ENCODE measurements around the gene CIITA. TPM values are rescaled to one million over a fixed set of nuclear protein-coding genes. Genes with fewer than 3 reads are reported as not detected.

The CIITA gene
- total and polyA plus RNA-seq, 10 of the 15 experiments (the other 5 are each of a cell fraction or from before 2014, with no cell fraction given), result 11.5 to 145 (median 49.7) TPM

DNA sequence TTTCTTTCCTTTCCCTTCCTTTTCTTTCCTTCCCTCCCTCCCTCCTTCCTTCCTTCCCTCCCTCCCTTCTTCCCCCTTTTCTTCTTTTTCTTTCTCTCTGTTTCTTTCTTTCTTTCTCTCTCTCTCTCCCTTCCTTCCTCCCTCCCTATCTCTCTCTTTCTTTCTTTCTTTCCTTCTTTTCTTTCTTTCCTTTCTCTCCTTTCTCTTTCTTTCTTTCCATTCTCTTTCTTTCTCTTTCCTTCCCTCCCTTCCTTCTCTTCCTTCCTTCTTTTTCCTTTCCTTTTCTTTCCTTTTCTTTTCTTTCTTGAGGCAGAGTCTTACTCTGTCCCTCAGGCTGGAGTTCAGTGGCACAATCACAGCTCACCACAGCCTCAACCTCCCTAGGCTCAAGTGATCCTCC, 34.3 kb downstream of the CIITA start (continued):
- TF ChIP-seq POLR2AphosphoS5 (IDR thresholded peaks at IDR 0.05; ENCODE audit: low read length) (no peak), JUNB (IDR thresholded peaks at IDR 0.05) (no peak)

DNA sequence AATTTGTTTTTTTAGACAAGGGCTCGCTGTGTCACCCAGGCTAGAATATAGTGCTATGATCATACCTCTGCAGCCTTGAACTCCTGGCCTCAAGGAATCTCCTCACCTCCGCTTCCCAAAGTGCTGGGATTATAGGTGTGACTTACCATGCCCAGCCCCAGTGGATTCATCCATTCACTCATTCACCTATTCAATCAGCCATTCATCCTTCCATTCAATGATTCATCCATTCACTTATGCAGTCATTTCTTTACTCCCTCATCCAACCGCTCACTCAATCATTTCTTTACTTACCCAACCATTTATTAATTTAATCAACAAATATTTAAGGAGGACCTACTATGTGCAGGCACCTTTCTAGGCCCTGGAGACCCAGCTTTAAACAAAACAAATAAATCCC, 39.5 kb downstream of the CIITA start:
- peaks cover 26 to 33% of the 10 kb centered on the region in 2 experiments for H3K36me3 ChIP-seq (ENCODE audit: control insufficient read depth in 2 of 2, insufficient read depth in 2 of 2, low read length in 1 of 2)
- POLR2A ChIA-PET, result interaction anchor here (0.7 to 3.2 kb wide), 7 partner anchors 10 to 39 kb away, joined by 3 to 16 read pairs (median 4); no protein-coding TSS in a partner anchor
- no peak overlapping the region; the same call in 1 of the 2 replicates for H3K27ac ChIP-seq (ENCODE audit: control insufficient read depth, insufficient read depth)
- WGBS (ENCODE audit: insufficient coverage, insufficient replicate concordance, low lambda C conversion rate, missing lambda C conversion rate), result 64% methylated on average over 3 of the region's 3 CpGs
- in situ Hi-C loops (cut with MboI), result loop anchor here (5.0 kb wide), 1 partner anchor 174 kb away; the partner anchor contains the start of gene NUBP1
- peaks cover 35% of the 10 kb centered on the region for H3K4me1 ChIP-seq (ENCODE audit: control insufficient read depth, insufficient read depth, low read length)
- H3K79me2 ChIP-seq (ENCODE audit: control insufficient read depth, insufficient read depth, low read length), result no peaks in the 10 kb centered on the region
- CTCF ChIA-PET, result interaction anchor here (0.6 to 7.4 kb wide), 12 partner anchors 10 to 402 kb away, joined by 3 to 91 read pairs (median 4); partner anchors contain the start of genes CIITA and NUBP1
- TF ChIP-seq HDGF (IDR thresholded peaks at IDR 0.05), result no peak
- TF ChIP-seq ZNF24 (IDR thresholded peaks at IDR 0.05), result peak; percentile 42; the same call in 1 of the 2 replicates
- H4K20me1 ChIP-seq (ENCODE audit: control insufficient read depth, insufficient read depth), result no peaks in the 10 kb centered on the region
- DNase-seq (ENCODE audit: low read depth, low spot score), result no peak
- H3K9ac ChIP-seq (ENCODE audit: control insufficient read depth, insufficient read depth, low read length), result no peak overlapping the region
- H3K9me3 ChIP-seq (replicated peaks; ENCODE audit: control insufficient read depth, insufficient read depth, low read length), result no peaks in the 10 kb centered on the region
- no peak overlapping the region for H3K4me2 ChIP-seq (ENCODE audit: control insufficient read depth, insufficient read depth)
- SMC1A ChIA-PET (ENCODE audit: uncharacterized antibody, unreplicated experiment), result interaction anchor here (0.6 to 6.6 kb wide), 12 partner anchors 10 to 312 kb away, joined by 3 to 79 read pairs (median 5); partner anchors contain the start of gene CIITA
- RAD21 ChIA-PET (ENCODE audit: unreplicated experiment), result interaction anchor here (0.8 to 7.2 kb wide), 12 partner anchors 26 to 178 kb away, joined by 3 to 87 read pairs (median 6); partner anchors contain the start of genes CIITA and NUBP1
- no peaks in the 10 kb centered on the region for H3K27me3 ChIP-seq (replicated peaks in 1 of 2; ENCODE audit: control insufficient read depth in 2 of 2, insufficient read depth in 2 of 2, low read length in 1 of 2)
- ATAC-seq, result no peak
- no peak for FAIRE-seq
- H3K4me3 ChIP-seq, result no peak overlapping the region
- BruUV-seq (replicated peaks), result no TSS peak
- intact Hi-C loops (cut with micrococcal nuclease; ENCODE audit: unreplicated experiment), result loop anchor here (10.0 kb wide), 1 partner anchor 82 kb away; no protein-coding TSS in a partner anchor
- no peak overlapping the region for H2AFZ ChIP-seq (ENCODE audit: control insufficient read depth, low read depth, low read length)
